T-cell (primary cell): ENCODE measurements around the gene PID1. TPM values are rescaled to one million over a fixed set of nuclear protein-coding genes. Genes with fewer than 3 reads are reported as not detected.

ENCODE experiments used
- ATAC-seq, 4 experiments: fragments of 200-7000 bp in 3 of 4; fragments of 150-1000 bp in 1 of 4; cut with Tn5 transposase; replicated peaks in 1 of 4; 1 replicate in 3 of 4; 2 replicates in 1 of 4; pipeline ENCODE4 v1.10.0; 2021; ENCODE audit warnings: moderate library complexity in 3 of 4, mild to moderate bottlenecking in 2 of 4, moderate number of reproducible peaks in 1 of 4
- CTCF ChIA-PET, 2 donors: fragments of 300-600 bp; sonication (Branson Sonifier 250); formaldehyde crosslinking; loops; one replicate each; lab custom pipeline; 2022; ENCODE audit warnings: antibody characterized with exemption in 2 of 2; lab: Charles Lee
- POLR2A ChIA-PET, 2 donors: fragments of 300-600 bp; sonication (Branson Sonifier 250); formaldehyde crosslinking; loops; one replicate each; lab custom pipeline; 2022; ENCODE audit warnings: antibody characterized with exemption in 2 of 2; lab: Charles Lee
- DNase-seq, 35 experiments: peaks; one replicate each; pipeline versions ENCODE4 v3.0.0 to v3.0.0-alpha.2; 2013 to 2023
- H3K27ac ChIP-seq: one replicate; pipeline ENCODE4 v1.5.1; 2013; ENCODE audit warnings: low read length
- H3K27me3 ChIP-seq, 2 experiments: replicated peaks in 1 of 2; 1 replicate in 1 of 2; 2 replicates in 1 of 2; pipeline versions ENCODE4 v1.6.1 to v1.7.0; 2013; ENCODE audit warnings: low read length in 1 of 2, mixed read lengths in 1 of 2; ENCODE audit not compliant: control insufficient read depth in 2 of 2, insufficient read depth in 2 of 2; ENCODE audit errors: extremely low read depth in 1 of 2
- H3K36me3 ChIP-seq, 2 donors: 1 replicate in 1 of 2; 2 replicates in 1 of 2; pipeline versions ENCODE4 v1.6.1 to v1.7.0; 2013; ENCODE audit warnings: low read length in 1 of 2; ENCODE audit not compliant: control insufficient read depth in 2 of 2, insufficient read depth in 1 of 2; ENCODE audit errors: extremely low read depth in 1 of 2
- H3K4me1 ChIP-seq, 2 experiments: 1 replicate in 1 of 2; 2 replicates in 1 of 2; pipeline versions ENCODE4 v1.6.1 to v1.7.0; 2013; ENCODE audit warnings: low read length in 2 of 2, mixed read lengths in 1 of 2; ENCODE audit not compliant: insufficient read depth in 2 of 2, control insufficient read depth in 1 of 2; ENCODE audit errors: extremely low read depth in 1 of 2
- H3K4me3 ChIP-seq, 2 donors: 1 replicate in 1 of 2; 2 replicates in 1 of 2; pipeline versions ENCODE4 v1.5.1 to v1.7.0; 2013; ENCODE audit warnings: mild to moderate bottlenecking in 2 of 2, low read length in 1 of 2, moderate library complexity in 1 of 2; ENCODE audit not compliant: control insufficient read depth in 1 of 2; ENCODE audit errors: extremely low read depth in 1 of 2
- H3K9me3 ChIP-seq: 2 replicates; pipeline ENCODE4 v1.7.0; 2013
- H3K27ac Mint-ChIP-seq, 2 donors: one replicate each; pipeline ENCODE4 v1.8.0; 2020 to 2021; ENCODE audit warnings: mild to moderate bottlenecking in 2 of 2, mixed read lengths in 2 of 2
- H3K27me3 Mint-ChIP-seq, 2 donors: one replicate each; pipeline ENCODE4 v1.8.0; 2021 to 2022; ENCODE audit warnings: mixed read lengths in 2 of 2
- H3K36me3 Mint-ChIP-seq: one replicate; pipeline ENCODE4 v1.8.0; 2021; ENCODE audit warnings: mixed read lengths
- H3K4me1 Mint-ChIP-seq, 3 donors: one replicate each; pipeline ENCODE4 v1.8.0; 2020 to 2022; ENCODE audit warnings: mixed read lengths in 3 of 3, mild to moderate bottlenecking in 1 of 3
- H3K4me3 Mint-ChIP-seq, 3 donors: one replicate each; pipeline ENCODE4 v1.8.0; 2020 to 2022; ENCODE audit warnings: mild to moderate bottlenecking in 3 of 3, mixed read lengths in 3 of 3, moderate library complexity in 3 of 3
- H3K9me3 Mint-ChIP-seq, 3 donors: one replicate each; pipeline ENCODE4 v1.8.0; 2020 to 2022; ENCODE audit warnings: mixed read lengths in 3 of 3
- WGBS: methylation state at CpG from one replicate; pipeline ENCODE4 v1.1.5; 2013; ENCODE audit warnings: missing lambda C conversion rate; ENCODE audit not compliant: insufficient coverage; 5-methylcytosine and 5-hydroxymethylcytosine counted together
- total RNA-seq, 35 experiments: library from RNA in 6 of 35; stranded (reverse) in 6 of 35; fragments of 120-200 nt in 1 of 35; gene quantifications; one replicate each; pipeline versions ENCODE4 v1.2.1 to v1.2.4 and lab custom pipeline; 2013 to 2026

PID1 gene
- total RNA-seq, 5 donors from 2014 or later (not counting 1 experiment from before 2014, with no cell fraction given): 0.20 to 0.36 (median 0.25) TPM; not detected in 2

GRCh38 chr2:228983700-228984099 is 287.4 kb downstream of the PID1 start:
- Mint-ChIP-seq H3K36me3 (no peaks in the 10 kb centered on the region), H3K9me3 (peaks cover 13 to 34% (median 17%) of the 10 kb centered on the region in 3 donors), H3K27ac (no peak overlapping the region), H3K4me3 (no peak overlapping the region), H3K4me1 (no peaks in the 10 kb centered on the region), H3K27me3 (no peaks in the 10 kb centered on the region)
- H3K36me3 ChIP-seq: no peaks in the 10 kb centered on the region
- DNase-seq (no peak), ATAC-seq (no peak)
- no peak overlapping the region for H3K4me3 ChIP-seq
- H3K9me3 ChIP-seq: no peaks in the 10 kb centered on the region
- WGBS: no CpG with 5 or more reads among the region's 4 CpGs
- CTCF ChIA-PET: no interaction called here
- POLR2A ChIA-PET: no interaction called here
- no peaks in the 10 kb centered on the region for H3K27me3 ChIP-seq
- H3K4me1 ChIP-seq: no peaks in the 10 kb centered on the region
- H3K27ac ChIP-seq: no peak overlapping the region

GRCh38 chr2:228974169-228974568 is 296.9 kb downstream of the PID1 start:
- no peaks in the 10 kb centered on the region for H3K4me1 ChIP-seq
- ATAC-seq (no peak), DNase-seq (no peak)
- H3K27ac ChIP-seq: no peak overlapping the region
- no peaks in the 10 kb centered on the region for H3K4me1 Mint-ChIP-seq
- no peak overlapping the region for H3K4me3 ChIP-seq
- ChIA-PET CTCF (no interaction called here), POLR2A (no interaction called here)
- H3K4me3 Mint-ChIP-seq: no peak overlapping the region
- no peaks in the 10 kb centered on the region for H3K36me3 Mint-ChIP-seq
- no peaks in the 10 kb centered on the region for H3K27me3 ChIP-seq
- no peaks in the 10 kb centered on the region for H3K27me3 Mint-ChIP-seq
- H3K9me3 ChIP-seq: no peaks in the 10 kb centered on the region
- no peaks in the 10 kb centered on the region for H3K36me3 ChIP-seq
- H3K9me3 Mint-ChIP-seq: peaks cover 8 to 15% (median 9%) of the 10 kb centered on the region in 3 donors
- no CpG with 5 or more reads among the region's 1 CpG for WGBS
- no peak overlapping the region for H3K27ac Mint-ChIP-seq
